Measurements from ENCODE around the gene ADH7. TPM values are rescaled to one million over a fixed set of nuclear protein-coding genes. Genes with fewer than 3 reads are reported as not detected.

Gene ADH7
- polyA plus RNA-seq, 3 donors, result not detected

DNA sequence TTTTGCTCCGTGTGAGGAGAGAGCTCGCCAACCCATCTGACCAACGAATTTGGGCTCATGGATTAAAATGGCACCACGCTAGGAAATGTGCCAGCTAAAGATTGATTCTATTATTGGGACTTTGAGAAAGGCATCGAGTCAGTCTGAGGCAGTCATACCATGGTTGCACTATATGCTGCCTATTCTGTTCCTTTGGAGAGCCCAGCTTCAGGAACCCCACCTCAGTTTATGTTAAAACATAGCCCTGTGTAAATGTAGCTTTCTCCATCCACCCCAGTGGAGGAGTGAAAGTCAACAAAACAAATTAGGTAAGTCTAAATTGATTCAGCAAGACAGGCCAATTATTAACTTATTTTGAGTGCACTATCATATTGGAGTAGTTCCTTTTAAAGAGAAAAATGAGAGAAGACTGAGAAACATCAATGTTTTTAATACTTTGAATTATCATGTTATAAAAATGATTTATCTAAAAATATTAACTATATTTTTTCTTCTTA is 24.5 kb upstream of the ADH7 start:
- Histone ChIP-seq H3K4me1 (ENCODE audit: control insufficient read depth in 1 of 2, insufficient read depth in 2 of 2, low read length in 2 of 2) (no peaks in the 10 kb centered on the region), H3K36me3 (replicated peaks in 1 of 2; ENCODE audit: control insufficient read depth in 1 of 2, insufficient read depth in 2 of 2, low read length in 2 of 2) (no peaks in the 10 kb centered on the region), H2AFZ (ENCODE audit: insufficient read depth, low read depth, low read length, poor library complexity, severe bottlenecking) (no peak overlapping the region), H3K9me3 (replicated peaks in 1 of 2; ENCODE audit: control insufficient read depth in 1 of 2, insufficient read depth in 1 of 2, low read length in 2 of 2) (no peaks in the 10 kb centered on the region), H4K20me1 (ENCODE audit: insufficient read depth, low read length) (no peaks in the 10 kb centered on the region), H3K4me3 (replicated peaks in 1 of 3; ENCODE audit: low read depth in 2 of 3, low read length in 3 of 3) (no peak overlapping the region), H3K27me3 (ENCODE audit: control insufficient read depth in 2 of 2, insufficient read depth in 2 of 2, low read length in 2 of 2) (no peaks in the 10 kb centered on the region), H3K9ac (ENCODE audit: insufficient read depth, low read length, poor library complexity, severe bottlenecking) (no peak overlapping the region), H3K79me2 (ENCODE audit: insufficient read depth, low read length) (no peaks in the 10 kb centered on the region), H3K27ac (ENCODE audit: low read depth in 1 of 2, low read length in 2 of 2) (no peak overlapping the region), H3K4me2 (replicated peaks; ENCODE audit: extremely low read depth, low read length, poor library complexity, severe bottlenecking) (no peak overlapping the region)
- H3K27ac Mint-ChIP-seq, result no peak overlapping the region
- peaks cover 0 to 4% (median 2%) of the 10 kb centered on the region in 3 donors for H3K27me3 Mint-ChIP-seq (ENCODE audit: low read depth in 3 of 3)
- 100% methylated on average over 2 of the region's 5 CpGs for WGBS (ENCODE audit: insufficient coverage)
- H3K9me3 Mint-ChIP-seq, result no peaks in the 10 kb centered on the region
- no peak for DNase-seq
- intact Hi-C loops (cut with micrococcal nuclease), result no loop called here
- TF ChIP-seq, protein P1, sequence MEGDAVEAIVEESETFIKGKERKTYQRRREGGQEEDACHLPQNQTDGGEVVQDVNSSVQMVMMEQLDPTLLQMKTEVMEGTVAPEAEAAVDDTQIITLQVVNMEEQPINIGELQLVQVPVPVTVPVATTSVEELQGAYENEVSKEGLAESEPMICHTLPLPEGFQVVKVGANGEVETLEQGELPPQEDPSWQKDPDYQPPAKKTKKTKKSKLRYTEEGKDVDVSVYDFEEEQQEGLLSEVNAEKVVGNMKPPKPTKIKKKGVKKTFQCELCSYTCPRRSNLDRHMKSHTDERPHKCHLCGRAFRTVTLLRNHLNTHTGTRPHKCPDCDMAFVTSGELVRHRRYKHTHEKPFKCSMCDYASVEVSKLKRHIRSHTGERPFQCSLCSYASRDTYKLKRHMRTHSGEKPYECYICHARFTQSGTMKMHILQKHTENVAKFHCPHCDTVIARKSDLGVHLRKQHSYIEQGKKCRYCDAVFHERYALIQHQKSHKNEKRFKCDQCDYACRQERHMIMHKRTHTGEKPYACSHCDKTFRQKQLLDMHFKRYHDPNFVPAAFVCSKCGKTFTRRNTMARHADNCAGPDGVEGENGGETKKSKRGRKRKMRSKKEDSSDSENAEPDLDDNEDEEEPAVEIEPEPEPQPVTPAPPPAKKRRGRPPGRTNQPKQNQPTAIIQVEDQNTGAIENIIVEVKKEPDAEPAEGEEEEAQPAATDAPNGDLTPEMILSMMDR (IDR thresholded peaks at IDR 0.05), result no peak
- no peaks in the 10 kb centered on the region for H3K36me3 Mint-ChIP-seq
- H3K4me1 Mint-ChIP-seq, result no peaks in the 10 kb centered on the region
- no peak overlapping the region for H3K4me3 Mint-ChIP-seq

GRCh38 chr4:99458911-99459447 is 23.8 kb upstream of the ADH7 start:
- H3K4me2 ChIP-seq (replicated peaks; ENCODE audit: extremely low read depth, low read length, poor library complexity, severe bottlenecking), result no peak overlapping the region
- no peaks in the 10 kb centered on the region for H3K4me1 ChIP-seq (ENCODE audit: control insufficient read depth in 1 of 2, insufficient read depth in 2 of 2, low read length in 2 of 2)
- H3K36me3 ChIP-seq (replicated peaks in 1 of 2; ENCODE audit: control insufficient read depth in 1 of 2, insufficient read depth in 2 of 2, low read length in 2 of 2), result no peaks in the 10 kb centered on the region
- H3K27me3 ChIP-seq (ENCODE audit: control insufficient read depth in 2 of 2, insufficient read depth in 2 of 2, low read length in 2 of 2), result no peaks in the 10 kb centered on the region
- Mint-ChIP-seq H3K36me3 (no peaks in the 10 kb centered on the region), H3K27me3 (ENCODE audit: low read depth in 3 of 3) (no peaks in the 10 kb centered on the region), H3K4me3 (no peak overlapping the region), H3K27ac (no peak overlapping the region), H3K9me3 (peaks cover 0 to 4% (median 1%) of the 10 kb centered on the region in 7 donors), H3K4me1 (no peaks in the 10 kb centered on the region)
- WGBS (ENCODE audit: insufficient coverage), result 67% methylated on average over 1 of the region's 6 CpGs
- intact Hi-C loops (cut with micrococcal nuclease), result no loop called here
- no peak overlapping the region for H2AFZ ChIP-seq (ENCODE audit: insufficient read depth, low read depth, low read length, poor library complexity, severe bottlenecking)
- no peaks in the 10 kb centered on the region for H3K79me2 ChIP-seq (ENCODE audit: insufficient read depth, low read length)
- TF ChIP-seq, protein P1 (IDR thresholded peaks at IDR 0.05), result no peak
- H3K4me3 ChIP-seq (replicated peaks in 1 of 3; ENCODE audit: low read depth in 2 of 3, low read length in 3 of 3), result no peak overlapping the region
- DNase-seq, result no peak
- H4K20me1 ChIP-seq (ENCODE audit: insufficient read depth, low read length), result no peaks in the 10 kb centered on the region
- H3K9me3 ChIP-seq (replicated peaks in 1 of 2; ENCODE audit: control insufficient read depth in 1 of 2, insufficient read depth in 1 of 2, low read length in 2 of 2), result peaks cover 0 to 2% of the 10 kb centered on the region in 2 donors
- H3K9ac ChIP-seq (ENCODE audit: insufficient read depth, low read length, poor library complexity, severe bottlenecking), result no peak overlapping the region
- H3K27ac ChIP-seq (ENCODE audit: low read depth in 1 of 2, low read length in 2 of 2), result no peak overlapping the region
